ENCODE measurements around the gene KRI1. TPM values are rescaled to one million over a fixed set of nuclear protein-coding genes. Genes with fewer than 3 reads are reported as not detected.

KRI1 gene
- 6.2 and 7.4 TPM in 2 replicates for total RNA-seq

GRCh38 chr19:10565567-10566407, at the start of gene KRI1:
TSS of gene KRI1 (minus strand) at chr19:10566010. CDS start at chr19:10565999, 11 bp downstream.

DNA sequence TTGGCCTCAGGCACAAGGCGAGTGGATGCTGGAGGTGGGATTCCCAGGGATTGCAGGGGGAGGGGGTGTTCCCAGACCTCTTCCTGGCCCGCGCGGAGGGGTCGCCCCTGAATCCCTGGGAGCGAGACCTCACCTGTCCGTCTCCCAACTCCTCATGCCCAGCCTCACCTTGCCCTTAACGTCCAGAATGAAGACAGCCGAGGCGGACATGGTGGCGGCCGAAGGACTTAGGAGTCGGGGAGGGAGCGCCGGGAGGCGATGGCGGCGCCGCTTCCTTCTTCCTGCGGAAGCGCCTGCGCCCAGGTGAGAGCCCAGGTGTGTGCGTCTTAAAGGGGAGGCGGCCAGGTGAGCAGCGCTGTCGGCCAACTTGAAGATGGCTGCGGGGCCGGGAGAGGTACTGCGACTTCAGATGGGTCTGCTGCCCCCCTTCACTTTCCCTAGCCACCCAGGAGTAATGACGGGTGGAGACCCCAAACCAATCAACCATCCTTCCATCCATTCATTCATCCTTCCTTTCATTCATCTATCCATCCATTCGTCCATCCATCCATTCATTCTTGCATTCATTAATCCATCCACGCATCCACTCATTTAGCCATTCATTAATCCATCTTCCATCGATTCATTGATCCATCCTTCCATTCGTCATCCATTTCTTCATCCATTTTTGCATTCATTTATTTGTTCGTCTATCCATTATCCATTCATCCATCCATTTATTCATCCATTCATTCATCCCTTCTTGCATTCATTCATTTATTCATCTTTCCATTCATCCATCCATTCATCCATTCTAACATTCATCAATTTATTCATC, 21.4 kb upstream of the KRI1 start, which contains the start of gene AP1M2:
TSS of gene AP1M2 (minus strand) at position 291 of the 817 bp plus-strand sequence. CDS start at position 210, 81 bp downstream.

GRCh38 chr19:10568826-10569651, 3.2 kb upstream of the KRI1 start, which contains the start of gene CDKN2D:
TSS of gene CDKN2D (minus strand) at chr19:10568979. CDS start at chr19:10568653, 326 bp downstream.

GRCh38 chr19:10543420-10544241, 22.2 kb downstream of the KRI1 start, which contains the start of gene ATG4D:
TSS of gene ATG4D (plus strand) at chr19:10543904. CDS start at chr19:10544091, 187 bp downstream.

GRCh38 chr19:10517361-10517759, 48.5 kb downstream of the KRI1 start, which contains the start of gene S1PR5:
TSS of gene S1PR5 (minus strand) at chr19:10517447. CDS start at chr19:10515011, 2,436 bp downstream.

Other genes starting within 250 kb of the KRI1 start
- 13.6 and 21.1 TPM in 2 replicates for gene FDX2, start 250.0 kb downstream of the KRI1 start, total RNA-seq
- gene RAVER1, start 232.5 kb downstream of the KRI1 start, total RNA-seq: 5.8 and 17.7 TPM in 2 replicates
- gene ICAM3, start 226.4 kb downstream of the KRI1 start, total RNA-seq: 10.5 and 20.9 TPM in 2 replicates
- gene TYK2, start 185.4 kb downstream of the KRI1 start, total RNA-seq: 84.3 and 118 TPM in 2 replicates
- 313 and 340 TPM in 2 replicates for gene CDC37, start 162.5 kb downstream of the KRI1 start, total RNA-seq
- 1.1 and 4.2 TPM in 2 replicates for gene PDE4A, start 145.5 kb downstream of the KRI1 start, total RNA-seq
- 78.8 and 118 TPM in 2 replicates for gene KEAP1, start 62.7 kb downstream of the KRI1 start, total RNA-seq
- gene S1PR5, start 48.6 kb downstream of the KRI1 start, total RNA-seq: 0.13 and 0.16 TPM in 2 replicates
- gene ATG4D, start 22.1 kb downstream of the KRI1 start, total RNA-seq: 6.5 and 8.2 TPM in 2 replicates
- gene CDKN2D, start 3.0 kb upstream of the KRI1 start, total RNA-seq: 6.2 and 7.1 TPM in 2 replicates
- gene AP1M2, start 21.3 kb upstream of the KRI1 start, total RNA-seq: 0.13 TPM in 1 of 2 replicates, not detected in the other
- 45.5 and 88.3 TPM in 2 replicates for gene SLC44A2, start 59.5 kb upstream of the KRI1 start, total RNA-seq
- gene ILF3, start 88.3 kb upstream of the KRI1 start, total RNA-seq: 74.3 and 149 TPM in 2 replicates
- gene QTRT1, start 135.4 kb upstream of the KRI1 start, total RNA-seq: 19.6 and 27.8 TPM in 2 replicates
- 86.9 and 167 TPM in 2 replicates for gene DNM2, start 152.1 kb upstream of the KRI1 start, total RNA-seq